Choroid plexus epithelial cell (primary cell): ENCODE measurements around the gene JMJD6.
A peak's percentile ranks its signal among the peaks of the same experiment; 100 is the strongest.
"Not testable (repeated sequence)": the region's sequence is repeated elsewhere in the genome, so short reads cannot be mapped to it uniquely, and the experiment has no call there.

Source experiments
- DNase-seq: peaks from one replicate; pipeline ENCODE4 v3.0.0-alpha.2; 2010; ENCODE audit warnings: low read depth
- H3K4me3 ChIP-seq: 2 replicates; pipeline ENCODE4 v1.5.1; 2011; ENCODE audit warnings: low read depth, mild to moderate bottlenecking, control low read depth, low read length, moderate library complexity
- CTCF ChIP-seq: conservative IDR thresholded peaks from 2 replicates; pipeline ENCODE4 v1.5.1; 2011; ENCODE audit warnings: low read depth, mild to moderate bottlenecking, control low read depth, inconsistent platforms, low read length, moderate library complexity

The JMJD6 gene

GRCh38 chr17:76753061-76753961 lies 26.9 kb upstream of the JMJD6 start:
- no peak overlapping the region for H3K4me3 ChIP-seq
- TF ChIP-seq CTCF, result no peak
- no peak for DNase-seq

GRCh38 chr17:76752006-76752405 lies 25.6 kb upstream of the JMJD6 start:
- DNase-seq, result no peak
- no peak overlapping the region for H3K4me3 ChIP-seq
- TF ChIP-seq CTCF, result no peak

GRCh38 chr17:76751416-76751993 lies 25.1 kb upstream of the JMJD6 start:
- H3K4me3 ChIP-seq, result no peak overlapping the region
- no peak for TF ChIP-seq CTCF
- no peak for DNase-seq

- no peak overlapping the region for H3K4me3 ChIP-seq
- no peak for TF ChIP-seq CTCF
- DNase-seq, result no peak
Measured at GRCh38 chr17:76748657-76749056, 22.3 kb upstream of the JMJD6 start.

GRCh38 chr17:76747716-76748363 lies 21.4 kb upstream of the JMJD6 start:
- TF ChIP-seq CTCF, result no peak
- no peak for DNase-seq
- H3K4me3 ChIP-seq, result no peak overlapping the region

GRCh38 chr17:76745785-76746184 lies 19.4 kb upstream of the JMJD6 start:
- peak; percentile 36 for DNase-seq
- not testable (repeated sequence) for H3K4me3 ChIP-seq

GRCh38 chr17:76744747-76745146 lies 18.3 kb upstream of the JMJD6 start:
- DNase-seq, result no peak
- no peak overlapping the region for H3K4me3 ChIP-seq
- TF ChIP-seq CTCF, result no peak
